ENCODE measurements around the gene TYK2. TPM values are rescaled to one million over a fixed set of nuclear protein-coding genes. Genes with fewer than 3 reads are reported as not detected.

TYK2 gene
- total RNA-seq, 1 donor from 2014 or later = 94.4 TPM

DNA sequence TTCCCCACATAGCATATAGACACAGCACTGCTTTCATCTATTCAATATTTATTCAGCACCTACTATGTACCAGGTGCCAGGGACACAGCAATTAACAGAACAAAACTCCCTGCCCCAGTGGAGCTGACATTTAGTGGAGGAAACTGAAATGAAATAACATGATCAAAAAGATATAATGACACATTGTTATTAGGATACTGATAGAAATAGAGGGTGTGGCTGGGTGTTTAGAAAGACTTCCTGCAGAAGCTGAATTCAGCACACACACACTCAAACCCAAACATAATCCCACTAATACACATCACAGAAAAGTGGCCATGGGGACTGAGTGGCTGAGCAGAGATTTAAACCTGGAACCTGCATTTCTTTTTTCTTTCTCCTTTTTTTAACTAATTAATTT, 26.7 kb upstream of the TYK2 start:
- peaks cover 21% of the 10 kb centered on the region for H3K4me1 Mint-ChIP-seq (ENCODE audit: low read depth)
- no peaks in the 10 kb centered on the region for H3K9me3 Mint-ChIP-seq (ENCODE audit: low read depth)
- H3K27ac Mint-ChIP-seq (ENCODE audit: unreplicated experiment) = no peak overlapping the region
- DNase-seq (ENCODE audit: low spot score) = no peak
- H3K36me3 Mint-ChIP-seq (ENCODE audit: low read depth) = no peaks in the 10 kb centered on the region
- TF ChIP-seq, protein P1, sequence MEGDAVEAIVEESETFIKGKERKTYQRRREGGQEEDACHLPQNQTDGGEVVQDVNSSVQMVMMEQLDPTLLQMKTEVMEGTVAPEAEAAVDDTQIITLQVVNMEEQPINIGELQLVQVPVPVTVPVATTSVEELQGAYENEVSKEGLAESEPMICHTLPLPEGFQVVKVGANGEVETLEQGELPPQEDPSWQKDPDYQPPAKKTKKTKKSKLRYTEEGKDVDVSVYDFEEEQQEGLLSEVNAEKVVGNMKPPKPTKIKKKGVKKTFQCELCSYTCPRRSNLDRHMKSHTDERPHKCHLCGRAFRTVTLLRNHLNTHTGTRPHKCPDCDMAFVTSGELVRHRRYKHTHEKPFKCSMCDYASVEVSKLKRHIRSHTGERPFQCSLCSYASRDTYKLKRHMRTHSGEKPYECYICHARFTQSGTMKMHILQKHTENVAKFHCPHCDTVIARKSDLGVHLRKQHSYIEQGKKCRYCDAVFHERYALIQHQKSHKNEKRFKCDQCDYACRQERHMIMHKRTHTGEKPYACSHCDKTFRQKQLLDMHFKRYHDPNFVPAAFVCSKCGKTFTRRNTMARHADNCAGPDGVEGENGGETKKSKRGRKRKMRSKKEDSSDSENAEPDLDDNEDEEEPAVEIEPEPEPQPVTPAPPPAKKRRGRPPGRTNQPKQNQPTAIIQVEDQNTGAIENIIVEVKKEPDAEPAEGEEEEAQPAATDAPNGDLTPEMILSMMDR (IDR thresholded peaks at IDR 0.05) = no peak
- peaks cover 2% of the 10 kb centered on the region for H3K27me3 Mint-ChIP-seq (ENCODE audit: low read depth)
- H3K4me3 Mint-ChIP-seq (ENCODE audit: unreplicated experiment) = no peak overlapping the region

DNA sequence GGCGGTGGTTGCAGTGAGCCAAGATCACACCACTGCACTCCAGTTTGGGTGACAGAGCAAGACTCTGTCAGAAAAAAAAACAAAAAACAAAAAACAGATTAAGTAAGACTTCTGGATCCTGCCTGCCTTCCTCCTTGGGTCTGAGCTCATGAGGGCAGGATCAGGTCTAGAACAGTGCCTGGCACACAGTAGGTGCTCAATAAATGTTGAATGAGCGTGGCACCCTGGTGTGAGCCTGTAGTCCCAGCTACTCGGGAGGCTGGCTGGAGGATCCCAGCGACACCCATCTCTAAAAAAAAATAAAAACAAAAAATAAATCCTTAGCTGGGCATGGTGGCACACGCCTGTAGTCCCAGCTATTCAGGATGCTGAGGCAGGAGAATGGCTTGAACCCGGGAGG, 25.8 kb upstream of the TYK2 start:
- TF ChIP-seq, protein P1 (IDR thresholded peaks at IDR 0.05) = no peak
- no peaks in the 10 kb centered on the region for H3K9me3 Mint-ChIP-seq (ENCODE audit: low read depth)
- DNase-seq (ENCODE audit: low spot score) = no peak
- peaks cover 30% of the 10 kb centered on the region for H3K4me1 Mint-ChIP-seq (ENCODE audit: low read depth)
- peaks cover 2% of the 10 kb centered on the region for H3K27me3 Mint-ChIP-seq (ENCODE audit: low read depth)
- no peaks in the 10 kb centered on the region for H3K36me3 Mint-ChIP-seq (ENCODE audit: low read depth)
- H3K27ac Mint-ChIP-seq (ENCODE audit: unreplicated experiment) = no peak overlapping the region
- no peak overlapping the region for H3K4me3 Mint-ChIP-seq (ENCODE audit: unreplicated experiment)

- Mint-ChIP-seq H3K4me1 (ENCODE audit: low read depth) (peaks cover 37% of the 10 kb centered on the region), H3K36me3 (ENCODE audit: low read depth) (no peaks in the 10 kb centered on the region), H3K9me3 (ENCODE audit: low read depth) (no peaks in the 10 kb centered on the region), H3K4me3 (ENCODE audit: unreplicated experiment) (peak overlapping the region; percentile 95), H3K27me3 (ENCODE audit: low read depth) (peaks cover 2% of the 10 kb centered on the region), H3K27ac (ENCODE audit: unreplicated experiment) (peak overlapping the region; percentile 59)
- DNase-seq (ENCODE audit: low spot score) = no peak
- TF ChIP-seq, protein P1 (IDR thresholded peaks at IDR 0.05) = no peak
Observed at GRCh38 chr19:10404888-10405820, 24.8 kb upstream of the TYK2 start.

DNA sequence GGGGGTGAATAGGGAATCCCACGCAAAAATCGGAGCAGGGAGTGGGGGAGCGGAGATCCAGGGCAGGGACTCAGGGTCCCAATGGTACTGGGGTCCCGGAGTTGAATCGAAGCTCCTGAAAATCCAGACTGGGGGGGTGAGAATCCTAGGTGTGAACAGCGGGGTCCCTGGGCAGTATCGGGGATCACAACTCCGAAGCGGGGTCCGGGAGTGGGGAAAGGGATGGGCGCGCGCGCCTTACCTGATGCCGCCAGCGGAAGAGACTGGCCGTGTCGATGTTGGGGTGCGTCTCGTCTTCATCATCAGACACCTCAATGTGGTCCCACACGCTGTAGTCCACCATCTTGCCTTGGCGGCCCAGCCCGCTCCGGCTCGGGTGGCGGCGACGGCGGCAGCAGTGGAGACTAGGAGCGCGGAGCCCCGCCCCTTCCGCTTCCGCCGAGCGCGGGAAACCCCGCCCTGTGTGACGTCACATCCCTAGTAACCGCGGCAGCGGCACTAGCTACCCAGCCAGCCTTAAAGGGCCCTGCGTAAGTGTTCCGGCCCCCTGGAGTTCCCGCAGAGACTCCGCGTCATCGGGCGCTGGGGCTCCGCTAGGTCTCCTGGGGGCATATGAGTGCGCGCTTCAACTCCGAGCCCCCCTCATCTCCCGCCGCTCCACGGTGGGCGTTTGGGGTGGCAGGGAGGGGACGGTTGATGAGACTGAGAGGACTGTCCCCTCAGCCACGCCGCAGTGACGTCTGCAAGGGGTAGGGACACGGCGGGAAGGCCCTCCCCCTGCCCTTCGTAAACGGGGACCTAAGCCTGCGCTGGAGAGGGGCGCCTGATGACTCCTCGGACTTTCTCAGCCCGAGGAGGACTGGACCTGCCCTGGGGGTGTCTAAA, 23.0 kb upstream of the TYK2 start, which contains the start of gene CDC37:
Gene CDC37 (minus strand): TSS at position 406 of the 885 bp plus-strand sequence. CDS start 63 bp downstream, at position 343.
- TF ChIP-seq, protein P1 (IDR thresholded peaks at IDR 0.05) = no peak
- Mint-ChIP-seq H3K27ac (ENCODE audit: unreplicated experiment) (peak within 1 kb of the TSS; percentile 96), H3K36me3 (ENCODE audit: low read depth) (no peaks in the 10 kb centered on the region), H3K27me3 (ENCODE audit: low read depth) (peaks cover 2% of the 10 kb centered on the region), H3K9me3 (ENCODE audit: low read depth) (no peaks in the 10 kb centered on the region), H3K4me3 (ENCODE audit: unreplicated experiment) (peak within 1 kb of the TSS; percentile 95), H3K4me1 (ENCODE audit: low read depth) (peaks cover 28% of the 10 kb centered on the region)
- peak; percentile 99 for DNase-seq (ENCODE audit: low spot score)
